A549 (cell line): ENCODE measurements around the gene RGPD4. TPM values are rescaled to one million over a fixed set of nuclear protein-coding genes. Genes with fewer than 3 reads are reported as not detected.

Experiments
- ATAC-seq, 2 experiments: fragments of 200-7000 bp in 1 of 2; fragments of >200 bp in 1 of 2; cut with Nextera tagmentation in 1 of 2; cut with Tn5 transposase in 1 of 2; 3 replicates each; pipeline versions ENCODE4 v1.8.0 to v1.9.1; 2018 to 2020; ENCODE audit warnings: mild to moderate bottlenecking in 1 of 2, moderate library complexity in 1 of 2
- CTCF ChIA-PET: fragments of 300-600 bp; sonication (Branson Sonifier 250); formaldehyde crosslinking; extraction: SDS; loops from one replicate; lab custom pipeline; 2021; ENCODE audit warnings: antibody characterized with exemption, inconsistent platforms; lab: Yijun Ruan, JAX
- POLR2A ChIA-PET: fragments of 350-600 bp; formaldehyde crosslinking; extraction: SDS; loops from one replicate; lab custom pipeline; 2021; ENCODE audit warnings: antibody characterized with exemption, inconsistent platforms; lab: Yijun Ruan, JAX
- DNase-seq, 2 experiments: peaks; one replicate each; pipeline versions ENCODE4 v3.0.0 to v3.0.0-alpha.2; 2011 to 2016; ENCODE audit warnings: low read depth in 1 of 2, low spot score in 1 of 2
- FAIRE-seq: peaks from 2 replicates; lab custom pipeline; 2011; peaks lifted over from hg19 to GRCh38; lab: Jason Lieb, UNC
- H3K27ac ChIP-seq, 2 experiments: fragments of >200 bp; sonication (Bioruptor Twin); formaldehyde crosslinking; 3 replicates each; pipeline ENCODE4 v1.5.1; 2016 to 2017
- H3K4me1 ChIP-seq: fragments of >200 bp; sonication (Bioruptor Twin); formaldehyde crosslinking; 3 replicates; pipeline ENCODE4 v1.6.1; 2016
- H3K4me2 ChIP-seq: fragments of >200 bp; sonication (Bioruptor Twin); formaldehyde crosslinking; 3 replicates; pipeline ENCODE4 v1.6.1; 2016
- H3K4me3 ChIP-seq: fragments of >200 bp; sonication (Bioruptor Twin); formaldehyde crosslinking; 3 replicates; pipeline ENCODE4 v1.5.1; 2016
- H3K9me3 ChIP-seq: fragments of >200 bp; sonication (Bioruptor Twin); formaldehyde crosslinking; 3 replicates; pipeline ENCODE4 v1.6.1; 2016
- BHLHE40 ChIP-seq: IDR thresholded peaks from 2 replicates; pipeline ENCODE4 v1.6.1; 2012; ENCODE audit warnings: low read depth, low read length, inconsistent platforms
- CBX2 ChIP-seq: fragments of 200-600 bp; sonication (generic); IDR thresholded peaks from 2 replicates; pipeline ENCODE4 v1.6.1; 2016; ENCODE audit warnings: low read depth, mild to moderate bottlenecking, borderline replicate concordance
- ESRRA ChIP-seq: fragments of 150-350 bp; IDR thresholded peaks from 2 replicates; pipeline ENCODE4 v1.6.1; 2014; ENCODE audit warnings: mild to moderate bottlenecking, low read length, borderline replicate concordance
- GATA3 ChIP-seq: IDR thresholded peaks from 2 replicates; pipeline ENCODE4 v1.6.1; 2012; ENCODE audit warnings: borderline replicate concordance
- JUN ChIP-seq, 2 experiments: fragments of >200 bp; sonication (Bioruptor Twin); formaldehyde crosslinking; IDR thresholded peaks; 2 replicates in 1 of 2; 3 replicates in 1 of 2; pipeline ENCODE4 v1.6.1; 2016 to 2017
- KDM1A ChIP-seq: fragments of 200-600 bp; sonication (generic); IDR thresholded peaks from 2 replicates; pipeline ENCODE4 v1.6.1; 2016; ENCODE audit warnings: low read depth, mild to moderate bottlenecking
- KDM5A ChIP-seq: fragments of 200-600 bp; sonication (generic); IDR thresholded peaks from 2 replicates; pipeline ENCODE4 v1.6.1; 2016; ENCODE audit warnings: antibody characterized with exemption, mild to moderate bottlenecking
- MYC ChIP-seq: IDR thresholded peaks from 2 replicates; pipeline ENCODE4 v1.6.1; 2012; ENCODE audit warnings: mild to moderate bottlenecking, inconsistent platforms, low read length, improper control_type of control experiment, borderline replicate concordance
- PHF8 ChIP-seq: fragments of 200-600 bp; sonication (generic); IDR thresholded peaks from 2 replicates; pipeline ENCODE4 v1.6.1; 2016; ENCODE audit warnings: low read depth, mild to moderate bottlenecking, antibody characterized with exemption, moderate library complexity, borderline replicate concordance
- POLR2A ChIP-seq: IDR thresholded peaks from 2 replicates; pipeline ENCODE4 v1.6.1; 2012; ENCODE audit warnings: mild to moderate bottlenecking, low read length
- POLR2AphosphoS2 ChIP-seq: conservative IDR thresholded peaks from 2 replicates; pipeline ENCODE4 v1.6.1; 2012; ENCODE audit warnings: low read length, improper control_type of control experiment, inconsistent platforms
- RAD21 ChIP-seq, 2 experiments: fragments of >200 bp in 1 of 2; sonication (Bioruptor Twin) in 1 of 2; formaldehyde crosslinking in 1 of 2; IDR thresholded peaks in 1 of 2; conservative IDR thresholded peaks in 1 of 2; 2 replicates in 1 of 2; 3 replicates in 1 of 2; pipeline ENCODE4 v1.6.1; 2012 to 2018; ENCODE audit warnings: inconsistent platforms in 1 of 2
- RARB ChIP-seq: fragments of 250-450 bp; sonication (Bioruptor Pico); IDR thresholded peaks from 2 replicates; pipeline ENCODE4 v1.8.0; 2021; ENCODE audit warnings: mild to moderate bottlenecking, moderate library complexity
- RCOR1 ChIP-seq: fragments of 150-350 bp; IDR thresholded peaks from 2 replicates; pipeline ENCODE4 v1.6.1; 2014; ENCODE audit warnings: antibody characterized with exemption, low read length, low read depth
- SMC3 ChIP-seq: fragments of >200 bp; sonication (Bioruptor Twin); formaldehyde crosslinking; IDR thresholded peaks from 3 replicates; pipeline ENCODE4 v1.6.1; 2018; ENCODE audit warnings: inconsistent platforms
- SREBF2 ChIP-seq: fragments of 450-650 bp; IDR thresholded peaks from 2 replicates; pipeline ENCODE4 v1.6.1; 2014; ENCODE audit warnings: mild to moderate bottlenecking, moderate library complexity
- ZC3H11A ChIP-seq: fragments of 450-650 bp; IDR thresholded peaks from 2 replicates; pipeline ENCODE4 v1.6.1; 2014; ENCODE audit warnings: antibody characterized with exemption, mild to moderate bottlenecking
- ZFP36 ChIP-seq: fragments of 450-650 bp; IDR thresholded peaks from 2 replicates; pipeline ENCODE4 v1.6.1; 2014; ENCODE audit warnings: borderline replicate concordance; ENCODE audit not compliant: partially characterized antibody
- WGBS: methylation state at CpG from one replicate; pipeline ENCODE4 v1.1.6; 2017; ENCODE audit errors: missing lambda C conversion rate; 5-methylcytosine and 5-hydroxymethylcytosine counted together
- polyA plus RNA-seq, 4 experiments: library from polyadenylated mRNA; depleted of rRNA in 3 of 4; stranded (reverse); fragments of >200 nt; fragmentation: RNase III in 1 of 4; extraction: RNeasy Plus Mini Kit Qiagen cat#74134 plus additional on column Dnase treatment in 1 of 4; gene quantifications; 2 replicates in 3 of 4; 3 replicates in 1 of 4; pipeline ENCODE4 v1.2.3, GENCODE V29; 2011 to 2017
- TF ChIP-seq, protein P1 (sequence below): IDR thresholded peaks from 2 replicates; pipeline ENCODE4 v1.6.1; 2012
- TF ChIP-seq, protein P2 (sequence below): IDR thresholded peaks from 2 replicates; pipeline ENCODE4 v1.6.1; 2012
- TF ChIP-seq, protein P3 (sequence below): fragments of >200 bp; sonication (Bioruptor Twin); formaldehyde crosslinking; IDR thresholded peaks from 3 replicates; pipeline ENCODE4 v1.6.1; 2016
- TF ChIP-seq, protein P4 (sequence below): IDR thresholded peaks from 2 replicates; pipeline ENCODE4 v1.6.1; 2012; ENCODE audit warnings: low read depth, borderline replicate concordance

RGPD4 gene
- polyA plus RNA-seq, 2 of the 4 experiments (the other 2 are of a cell fraction), result 0.01 to 0.09 TPM

DNA sequence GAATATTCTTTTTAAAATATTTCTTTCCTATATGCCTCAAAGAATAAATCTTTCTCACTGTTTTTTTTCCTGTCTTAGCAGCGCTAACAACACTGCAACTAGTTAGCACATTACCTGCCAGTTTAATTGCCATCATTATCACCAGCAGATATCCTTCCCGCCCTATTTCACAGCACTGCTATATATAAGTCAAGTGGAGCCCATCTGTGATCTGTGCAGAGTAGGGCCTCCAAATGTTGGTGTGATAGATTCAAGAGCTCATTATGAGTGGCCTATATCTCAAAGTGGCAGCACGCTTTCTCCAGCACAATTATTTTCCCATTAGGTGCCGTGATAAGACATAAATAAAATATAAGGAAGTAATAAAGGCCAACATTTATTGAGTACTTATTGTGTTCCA, 19.8 kb upstream of the RGPD4 start:
- Histone ChIP-seq H3K27ac (no peak overlapping the region), H3K4me1 (peaks cover 14% of the 10 kb centered on the region), H3K4me3 (no peak overlapping the region), H3K9me3 (no peaks in the 10 kb centered on the region), H3K4me2 (no peak overlapping the region)
- TF ChIP-seq RARB (CRISPR knock-in tag) (no peak), CBX2 (no peak), SMC3 (no peak), POLR2AphosphoS2 (no peak), ESRRA (no peak), RAD21 (conservative IDR thresholded peaks at IDR 0.05 in 1 of 2, IDR thresholded peaks at IDR 0.05 in 1 of 2) (no peak), KDM1A (no peak), KDM5A (no peak), PHF8 (no peak), JUN (IDR thresholded peaks at IDR 0.05) (no peak), ZC3H11A (no peak), BHLHE40 (no peak), POLR2A (no peak), ZFP36 (no peak), SREBF2 (no peak)
- TF ChIP-seq, protein P1, sequence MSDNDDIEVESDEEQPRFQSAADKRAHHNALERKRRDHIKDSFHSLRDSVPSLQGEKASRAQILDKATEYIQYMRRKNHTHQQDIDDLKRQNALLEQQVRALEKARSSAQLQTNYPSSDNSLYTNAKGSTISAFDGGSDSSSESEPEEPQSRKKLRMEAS, result no peak
- TF ChIP-seq, protein P2, sequence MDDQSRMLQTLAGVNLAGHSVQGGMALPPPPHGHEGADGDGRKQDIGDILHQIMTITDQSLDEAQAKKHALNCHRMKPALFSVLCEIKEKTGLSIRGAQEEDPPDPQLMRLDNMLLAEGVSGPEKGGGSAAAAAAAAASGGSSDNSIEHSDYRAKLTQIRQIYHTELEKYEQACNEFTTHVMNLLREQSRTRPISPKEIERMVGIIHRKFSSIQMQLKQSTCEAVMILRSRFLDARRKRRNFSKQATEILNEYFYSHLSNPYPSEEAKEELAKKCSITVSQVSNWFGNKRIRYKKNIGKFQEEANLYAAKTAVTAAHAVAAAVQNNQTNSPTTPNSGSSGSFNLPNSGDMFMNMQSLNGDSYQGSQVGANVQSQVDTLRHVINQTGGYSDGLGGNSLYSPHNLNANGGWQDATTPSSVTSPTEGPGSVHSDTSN, result no peak
- POLR2A ChIA-PET, result no interaction called here
- no peak for ATAC-seq
- WGBS, result 82% methylated on average over 4 of the region's 4 CpGs
- no peak for FAIRE-seq
- CTCF ChIA-PET, result no interaction called here
- no peak for DNase-seq

DNA sequence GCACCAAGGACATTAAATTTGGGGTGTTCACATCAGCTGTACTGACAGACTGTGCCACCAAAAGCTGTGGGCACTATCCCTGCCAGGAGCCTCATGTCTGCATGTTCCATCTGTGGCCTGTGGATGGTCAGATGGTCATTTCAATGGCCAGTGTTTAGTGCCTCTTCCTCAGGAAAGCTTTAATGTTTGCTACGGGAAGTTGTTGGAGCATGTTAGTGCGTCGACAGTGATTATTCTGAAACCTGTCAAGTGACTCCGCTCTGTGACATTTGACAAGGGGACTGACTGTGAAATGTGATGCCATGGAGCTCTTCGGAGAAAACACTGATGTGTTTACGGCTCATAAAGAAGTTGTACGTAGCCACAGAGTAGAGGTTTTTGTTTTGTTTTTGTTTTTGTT, 18.7 kb upstream of the RGPD4 start:
- CTCF ChIA-PET, result no interaction called here
- FAIRE-seq (no peak), ATAC-seq (no peak), DNase-seq (no peak)
- WGBS, result 97% methylated on average over 7 of the region's 7 CpGs
- H3K27ac ChIP-seq, result no peak overlapping the region
- H3K4me3 ChIP-seq, result no peak overlapping the region
- H3K9me3 ChIP-seq, result no peaks in the 10 kb centered on the region
- TF ChIP-seq ZFP36 (no peak), ZC3H11A (no peak), MYC (no peak), RCOR1 (no peak), CBX2 (no peak), GATA3 (no peak)
- TF ChIP-seq, protein P3, sequence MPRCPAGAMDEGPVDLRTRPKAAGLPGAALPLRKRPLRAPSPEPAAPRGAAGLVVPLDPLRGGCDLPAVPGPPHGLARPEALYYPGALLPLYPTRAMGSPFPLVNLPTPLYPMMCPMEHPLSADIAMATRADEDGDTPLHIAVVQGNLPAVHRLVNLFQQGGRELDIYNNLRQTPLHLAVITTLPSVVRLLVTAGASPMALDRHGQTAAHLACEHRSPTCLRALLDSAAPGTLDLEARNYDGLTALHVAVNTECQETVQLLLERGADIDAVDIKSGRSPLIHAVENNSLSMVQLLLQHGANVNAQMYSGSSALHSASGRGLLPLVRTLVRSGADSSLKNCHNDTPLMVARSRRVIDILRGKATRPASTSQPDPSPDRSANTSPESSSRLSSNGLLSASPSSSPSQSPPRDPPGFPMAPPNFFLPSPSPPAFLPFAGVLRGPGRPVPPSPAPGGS, result no peak
- TF ChIP-seq, protein P2, result no peak
- TF ChIP-seq, protein P4, sequence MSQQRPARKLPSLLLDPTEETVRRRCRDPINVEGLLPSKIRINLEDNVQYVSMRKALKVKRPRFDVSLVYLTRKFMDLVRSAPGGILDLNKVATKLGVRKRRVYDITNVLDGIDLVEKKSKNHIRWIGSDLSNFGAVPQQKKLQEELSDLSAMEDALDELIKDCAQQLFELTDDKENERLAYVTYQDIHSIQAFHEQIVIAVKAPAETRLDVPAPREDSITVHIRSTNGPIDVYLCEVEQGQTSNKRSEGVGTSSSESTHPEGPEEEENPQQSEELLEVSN, result no peak
- peak overlapping the region; percentile 31 for H3K4me2 ChIP-seq
- peaks cover 14% of the 10 kb centered on the region for H3K4me1 ChIP-seq
- POLR2A ChIA-PET, result no interaction called here
